CD4-positive, alpha-beta memory T cell (primary cell): ENCODE measurements around the gene HIPK3. TPM values are rescaled to one million over a fixed set of nuclear protein-coding genes. Genes with fewer than 3 reads are reported as not detected.

Source experiments
- CTCF ChIA-PET: fragments of 350-600 bp; sonication (Branson Sonifier 250); formaldehyde crosslinking; loops from one replicate; lab custom pipeline; 2021; ENCODE audit warnings: inconsistent platforms; ENCODE audit not compliant: partially characterized antibody; lab: Charles Lee
- POLR2A ChIA-PET: fragments of 350-600 bp; sonication (Branson Sonifier 250); formaldehyde crosslinking; loops from one replicate; lab custom pipeline; 2021; ENCODE audit not compliant: partially characterized antibody; lab: Charles Lee
- DNase-seq, 5 donors: peaks; one replicate each; pipeline versions ENCODE4 v3.0.0 to v3.0.0-alpha.2; 2020 to 2022; ENCODE audit warnings: mixed read lengths in 1 of 5
- H3K27ac ChIP-seq: one replicate; pipeline ENCODE4 v1.7.0; 2013; ENCODE audit warnings: low read depth, low read length
- H3K27me3 ChIP-seq: 2 replicates; pipeline ENCODE4 v1.7.0; 2013; ENCODE audit warnings: mild to moderate bottlenecking, low read length, moderate library complexity; ENCODE audit not compliant: insufficient read depth
- H3K36me3 ChIP-seq: 2 replicates; pipeline ENCODE4 v1.7.0; 2013; ENCODE audit warnings: mild to moderate bottlenecking, low read length, moderate library complexity; ENCODE audit not compliant: insufficient read depth
- H3K4me1 ChIP-seq: 2 replicates; pipeline ENCODE4 v1.7.0; 2013; ENCODE audit warnings: mild to moderate bottlenecking, low read length, moderate library complexity; ENCODE audit not compliant: insufficient read depth
- H3K4me3 ChIP-seq, 2 donors: one replicate each; pipeline ENCODE4 v1.7.0; 2013; ENCODE audit warnings: low read length in 2 of 2, mild to moderate bottlenecking in 1 of 2
- H3K9me3 ChIP-seq, 2 donors: one replicate each; pipeline ENCODE4 v1.7.0; 2013; ENCODE audit warnings: low read length in 2 of 2, control low read depth in 1 of 2; ENCODE audit not compliant: control insufficient read depth in 1 of 2
- H3K27ac Mint-ChIP-seq, 7 donors: one replicate each; pipeline ENCODE4 v1.8.0; 2020 to 2021; ENCODE audit warnings: mixed read lengths in 7 of 7, mild to moderate bottlenecking in 6 of 7, inconsistent platforms in 3 of 7, moderate library complexity in 3 of 7
- H3K27me3 Mint-ChIP-seq, 2 donors: one replicate each; pipeline ENCODE4 v1.8.0; 2020 to 2021; ENCODE audit warnings: mixed read lengths in 2 of 2
- H3K36me3 Mint-ChIP-seq, 2 donors: one replicate each; pipeline ENCODE4 v1.8.0; 2020 to 2021; ENCODE audit warnings: mixed read lengths in 2 of 2, inconsistent platforms in 1 of 2, mild to moderate bottlenecking in 1 of 2
- H3K4me1 Mint-ChIP-seq, 4 donors: one replicate each; pipeline ENCODE4 v1.8.0; 2020 to 2021; ENCODE audit warnings: mixed read lengths in 4 of 4, mild to moderate bottlenecking in 1 of 4
- H3K4me3 Mint-ChIP-seq, 8 donors: one replicate each; pipeline ENCODE4 v1.8.0; 2020 to 2021; ENCODE audit warnings: mixed read lengths in 8 of 8, mild to moderate bottlenecking in 7 of 8, moderate library complexity in 6 of 8, inconsistent platforms in 3 of 8
- H3K9me3 Mint-ChIP-seq, 8 donors: one replicate each; pipeline ENCODE4 v1.8.0; 2020 to 2021; ENCODE audit warnings: mixed read lengths in 8 of 8, mild to moderate bottlenecking in 5 of 8, inconsistent platforms in 3 of 8, moderate library complexity in 1 of 8
- intact Hi-C: fragments of 100-400 bp; cut with micrococcal nuclease; formaldehyde crosslinking; loops from one replicate; pipeline ENCODE4 v1.15.1; 2023
- polyA plus RNA-seq, 2 donors: library from polyadenylated mRNA; unstranded; fragments of 300-500 nt; fragmentation: Illumina TruSeq; gene quantifications; one replicate each; pipeline ENCODE4 v1.2.3, GENCODE V29; 2021
- total RNA-seq, 2 experiments: library from RNA; stranded (reverse); gene quantifications; one replicate each; pipeline ENCODE4 v1.2.3, GENCODE V29; 2021

The HIPK3 gene
- total and polyA plus RNA-seq, 4 experiments from 2014 or later = 31.1 to 92.0 (median 59.8) TPM

DNA sequence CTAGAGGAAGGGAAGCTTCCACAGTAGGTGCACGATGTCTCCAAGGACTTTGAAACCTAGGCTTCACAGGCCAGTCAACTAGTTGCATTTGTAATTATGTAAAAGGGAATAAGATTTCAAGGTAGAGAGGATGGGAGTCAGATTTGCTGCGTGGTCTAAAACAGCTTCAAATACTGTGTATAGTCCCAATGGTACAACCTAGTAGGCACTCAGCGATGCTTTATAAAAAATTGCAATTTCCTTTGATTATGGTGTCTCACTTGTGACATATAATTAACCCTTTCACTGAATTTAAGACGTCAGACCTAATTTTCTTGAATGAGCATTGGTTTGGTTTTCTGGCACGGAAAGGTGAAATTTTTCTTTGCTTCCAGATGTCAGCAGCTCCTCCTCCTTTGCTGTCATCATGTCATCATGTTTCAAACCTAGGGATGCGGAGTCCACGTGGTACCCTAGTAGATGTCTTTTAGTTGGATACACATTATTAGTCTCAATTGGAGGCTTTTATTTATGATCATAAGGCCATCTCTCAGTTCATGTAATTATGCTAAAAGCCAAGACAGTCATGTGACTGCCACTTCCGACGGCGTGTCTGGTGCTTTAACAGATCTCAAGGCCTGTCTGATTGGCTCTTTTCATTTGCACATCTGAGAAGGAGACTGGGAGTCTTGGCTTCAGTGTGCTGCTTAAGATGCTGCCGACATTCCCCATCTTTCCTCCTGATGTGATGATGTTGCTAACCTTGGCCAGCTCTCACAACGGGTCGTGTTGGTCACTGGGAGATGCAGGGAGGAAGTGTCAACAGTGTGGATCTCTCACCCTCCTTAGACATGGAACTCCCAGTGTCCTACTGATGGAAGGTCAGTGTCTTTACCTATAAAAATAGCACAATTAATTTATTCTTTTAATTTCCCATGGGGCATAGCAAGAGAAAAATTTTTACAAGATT is 134.0 kb downstream of the HIPK3 start:
- no peaks in the 10 kb centered on the region for H3K27me3 ChIP-seq
- H3K4me1 ChIP-seq = no peaks in the 10 kb centered on the region
- DNase-seq = no peak
- no peak overlapping the region for H3K27ac ChIP-seq
- Mint-ChIP-seq H3K4me1 (no peaks in the 10 kb centered on the region), H3K36me3 (no peaks in the 10 kb centered on the region), H3K27ac (no peak overlapping the region), H3K4me3 (no peak overlapping the region), H3K9me3 (peaks cover 0 to 9% (median under 1%) of the 10 kb centered on the region in 8 donors), H3K27me3 (peaks cover 11 to 23% of the 10 kb centered on the region in 2 donors)
- ChIA-PET CTCF (no interaction called here), POLR2A (no interaction called here)
- intact Hi-C loops = no loop called here
- H3K4me3 ChIP-seq = no peak overlapping the region
- no peaks in the 10 kb centered on the region for H3K36me3 ChIP-seq
- H3K9me3 ChIP-seq = no peaks in the 10 kb centered on the region

DNA sequence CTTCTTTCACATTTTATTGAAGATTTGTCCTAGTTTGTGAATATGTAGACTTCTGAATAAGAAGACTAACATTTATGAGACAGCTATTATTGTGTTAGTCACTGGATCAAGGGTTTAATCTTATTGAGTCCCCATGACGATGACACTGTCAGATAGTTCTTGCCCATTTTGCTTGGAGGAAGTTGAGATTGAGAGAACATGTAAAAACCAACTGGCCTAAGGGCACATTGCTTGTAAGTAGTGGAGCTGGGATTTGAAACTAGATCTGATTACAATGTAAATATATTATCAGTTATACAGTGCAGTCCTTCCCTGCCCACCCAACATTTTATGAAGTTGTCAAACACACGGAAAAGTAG is 134.7 kb downstream of the HIPK3 start:
- POLR2A ChIA-PET = no interaction called here
- no peaks in the 10 kb centered on the region for H3K9me3 ChIP-seq
- intact Hi-C loops = no loop called here
- no peaks in the 10 kb centered on the region for H3K4me1 ChIP-seq
- Mint-ChIP-seq H3K27ac (no peak overlapping the region), H3K4me1 (no peaks in the 10 kb centered on the region), H3K27me3 (peaks cover 12 to 21% of the 10 kb centered on the region in 2 donors), H3K36me3 (no peaks in the 10 kb centered on the region), H3K4me3 (no peak overlapping the region), H3K9me3 (peaks cover 0 to 4% (median 0%) of the 10 kb centered on the region in 8 donors)
- no peaks in the 10 kb centered on the region for H3K27me3 ChIP-seq
- H3K4me3 ChIP-seq = no peak overlapping the region
- no peaks in the 10 kb centered on the region for H3K36me3 ChIP-seq
- no peak for DNase-seq
- CTCF ChIA-PET = no interaction called here
- no peak overlapping the region for H3K27ac ChIP-seq

DNA sequence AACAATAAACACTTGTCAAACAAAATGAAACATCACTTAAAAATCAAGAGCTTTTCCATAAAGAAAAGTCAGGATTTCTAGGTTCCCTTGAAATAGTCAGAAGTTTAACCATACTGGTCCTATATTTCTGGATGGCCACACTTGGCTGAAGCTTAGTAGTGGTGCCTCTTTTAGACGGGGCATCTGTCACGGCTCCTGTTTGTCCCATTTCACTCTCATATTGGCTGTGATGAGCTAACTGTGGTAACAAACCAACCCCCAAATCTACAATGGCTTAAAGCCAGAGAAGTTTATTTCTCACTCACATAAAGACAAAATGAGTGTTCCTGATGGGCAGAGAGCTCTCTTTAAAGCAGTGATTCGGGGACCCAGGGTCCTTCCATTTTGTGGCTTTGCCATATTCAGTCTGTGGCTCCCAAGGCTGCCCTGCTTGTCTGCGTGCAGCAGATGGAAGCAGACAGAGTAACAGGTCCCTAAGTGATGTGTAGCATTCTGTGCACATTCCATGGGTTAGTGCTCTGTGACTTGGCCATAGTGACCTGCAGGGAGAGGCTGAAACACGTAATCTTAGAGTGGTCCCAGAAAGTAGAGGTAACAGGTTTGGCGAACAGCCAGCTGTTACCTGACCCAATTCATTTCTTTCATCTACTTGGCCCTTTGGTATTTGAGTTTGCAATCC is 137.4 kb downstream of the HIPK3 start:
- Mint-ChIP-seq H3K9me3 (peaks cover 0 to 4% (median 0%) of the 10 kb centered on the region in 8 donors), H3K4me1 (no peaks in the 10 kb centered on the region), H3K36me3 (no peaks in the 10 kb centered on the region), H3K27me3 (peaks cover 13 to 17% of the 10 kb centered on the region in 2 donors), H3K27ac (no peak overlapping the region), H3K4me3 (no peak overlapping the region)
- Histone ChIP-seq H3K27me3 (no peaks in the 10 kb centered on the region), H3K9me3 (no peaks in the 10 kb centered on the region), H3K36me3 (no peaks in the 10 kb centered on the region), H3K4me3 (no peak overlapping the region), H3K4me1 (no peaks in the 10 kb centered on the region), H3K27ac (no peak overlapping the region)
- intact Hi-C loops = no loop called here
- no peak for DNase-seq
- ChIA-PET POLR2A (no interaction called here), CTCF (no interaction called here)

DNA sequence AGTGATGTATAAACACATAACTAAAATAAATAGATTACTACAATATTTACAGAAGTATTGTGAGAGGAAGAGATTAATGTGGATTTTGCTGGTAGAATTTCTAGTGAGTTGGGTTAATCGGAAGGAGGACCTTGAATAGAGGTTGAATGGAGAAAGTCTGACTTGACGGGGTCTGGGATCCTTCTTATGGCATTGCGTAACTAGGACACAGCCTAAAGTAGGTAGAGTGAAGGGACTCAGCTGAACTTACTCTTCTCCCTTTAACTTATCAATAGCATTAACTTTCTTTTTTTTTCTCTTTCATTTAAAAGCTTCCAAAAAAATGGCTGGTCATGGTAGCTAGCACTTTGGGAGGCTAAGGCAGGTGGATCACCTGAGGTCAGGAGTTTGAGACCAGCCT is 139.2 kb downstream of the HIPK3 start:
- no peak for DNase-seq
- H3K4me1 Mint-ChIP-seq = no peaks in the 10 kb centered on the region
- Histone ChIP-seq H3K36me3 (no peaks in the 10 kb centered on the region), H3K27me3 (no peaks in the 10 kb centered on the region), H3K9me3 (no peaks in the 10 kb centered on the region), H3K4me1 (no peaks in the 10 kb centered on the region), H3K27ac (no peak overlapping the region), H3K4me3 (no peak overlapping the region)
- H3K27me3 Mint-ChIP-seq = peaks cover 14% of the 10 kb centered on the region in 2 donors
- H3K27ac Mint-ChIP-seq = no peak overlapping the region
- H3K4me3 Mint-ChIP-seq = no peak overlapping the region
- H3K9me3 Mint-ChIP-seq = peaks cover 0 to 4% (median 0%) of the 10 kb centered on the region in 8 donors
- H3K36me3 Mint-ChIP-seq = no peaks in the 10 kb centered on the region
- POLR2A ChIA-PET = no interaction called here
- intact Hi-C loops = no loop called here
- CTCF ChIA-PET = interaction anchor here (1.0 kb wide), 1 partner anchor 30 kb away, joined by 3 read pairs; no protein-coding TSS in a partner anchor

DNA sequence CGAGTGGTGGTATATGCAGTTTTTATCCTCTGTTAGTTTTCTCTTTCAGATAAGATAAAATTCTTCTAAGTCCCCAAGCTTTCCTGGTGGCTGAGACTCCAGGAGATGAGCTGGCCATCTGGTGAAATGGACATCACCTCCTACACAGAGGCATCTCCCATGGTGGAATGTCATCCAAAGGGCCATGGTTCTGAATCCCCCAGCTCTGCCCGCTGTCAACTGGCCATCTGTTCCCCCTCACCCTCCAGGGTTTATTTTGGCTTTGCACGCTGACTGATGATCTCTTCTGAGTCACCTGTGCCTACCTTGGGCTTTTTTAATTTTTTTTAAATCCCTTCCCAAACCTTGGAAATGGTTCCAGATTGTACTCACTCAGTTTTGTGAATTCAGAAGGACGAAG is 142.2 kb downstream of the HIPK3 start:
- Histone ChIP-seq H3K9me3 (no peaks in the 10 kb centered on the region), H3K4me1 (no peaks in the 10 kb centered on the region), H3K4me3 (no peak overlapping the region), H3K27me3 (no peaks in the 10 kb centered on the region), H3K36me3 (no peaks in the 10 kb centered on the region), H3K27ac (no peak overlapping the region)
- no peaks in the 10 kb centered on the region for H3K36me3 Mint-ChIP-seq
- H3K27me3 Mint-ChIP-seq = peaks cover 10 to 20% of the 10 kb centered on the region in 2 donors
- no peak overlapping the region for H3K4me3 Mint-ChIP-seq
- H3K9me3 Mint-ChIP-seq = peaks cover 0 to 4% (median 0%) of the 10 kb centered on the region in 8 donors
- POLR2A ChIA-PET = no interaction called here
- H3K27ac Mint-ChIP-seq = no peak overlapping the region
- intact Hi-C loops = no loop called here
- no peaks in the 10 kb centered on the region for H3K4me1 Mint-ChIP-seq
- DNase-seq = no peak
- CTCF ChIA-PET = no interaction called here

DNA sequence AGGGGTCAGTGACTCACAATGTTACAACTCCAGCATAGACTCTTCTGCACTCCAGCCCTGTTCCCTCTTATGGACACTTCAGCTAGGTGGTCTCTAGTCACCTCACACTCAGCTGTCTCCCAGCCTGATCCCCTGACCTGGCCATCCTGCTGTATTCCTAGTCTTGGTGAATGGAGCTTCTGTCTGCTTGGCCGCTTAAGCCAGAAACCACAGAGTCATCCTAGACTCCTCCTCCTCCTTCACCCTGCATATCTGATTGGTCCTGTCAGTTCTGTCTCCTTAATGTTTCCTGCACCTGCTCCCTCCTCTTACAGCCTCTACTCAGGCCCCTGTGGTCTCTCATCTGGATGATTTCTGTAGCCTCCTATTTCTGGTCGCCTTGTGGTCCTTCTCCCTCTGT is 144.9 kb downstream of the HIPK3 start:
- Mint-ChIP-seq H3K27me3 (peaks cover 10 to 15% of the 10 kb centered on the region in 2 donors), H3K9me3 (no peaks in the 10 kb centered on the region), H3K4me3 (no peak overlapping the region), H3K36me3 (no peaks in the 10 kb centered on the region), H3K4me1 (no peaks in the 10 kb centered on the region), H3K27ac (no peak overlapping the region)
- no peaks in the 10 kb centered on the region for H3K36me3 ChIP-seq
- intact Hi-C loops = no loop called here
- ChIA-PET CTCF (no interaction called here), POLR2A (no interaction called here)
- H3K27me3 ChIP-seq = no peaks in the 10 kb centered on the region
- no peak for DNase-seq
- H3K9me3 ChIP-seq = no peaks in the 10 kb centered on the region
- H3K27ac ChIP-seq = no peak overlapping the region
- H3K4me1 ChIP-seq = no peaks in the 10 kb centered on the region
- no peak overlapping the region for H3K4me3 ChIP-seq

DNA sequence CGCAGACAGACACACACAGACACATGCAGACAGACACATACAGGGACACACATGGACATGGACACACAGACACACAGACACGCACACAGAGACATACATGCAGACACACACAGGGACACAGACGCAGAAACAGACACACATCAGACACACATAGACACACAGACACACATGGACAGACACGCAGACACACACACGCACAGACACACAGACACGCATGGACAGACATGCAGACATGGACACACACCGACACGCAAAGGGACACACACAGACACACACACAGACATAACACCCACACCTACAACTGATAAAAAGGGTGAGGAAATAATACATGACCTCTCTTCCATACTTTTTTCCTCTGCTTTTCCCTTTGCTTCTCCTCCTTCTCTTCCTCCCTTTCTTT is 146.2 kb downstream of the HIPK3 start:
- H3K36me3 Mint-ChIP-seq = no peaks in the 10 kb centered on the region
- no peak for DNase-seq
- H3K27me3 ChIP-seq = no peaks in the 10 kb centered on the region
- H3K9me3 Mint-ChIP-seq = no peaks in the 10 kb centered on the region
- no peak overlapping the region for H3K27ac ChIP-seq
- no peak overlapping the region for H3K4me3 Mint-ChIP-seq
- CTCF ChIA-PET = no interaction called here
- H3K9me3 ChIP-seq = no peaks in the 10 kb centered on the region
- H3K4me1 ChIP-seq = no peaks in the 10 kb centered on the region
- H3K4me3 ChIP-seq = no peak overlapping the region
- H3K36me3 ChIP-seq = no peaks in the 10 kb centered on the region
- intact Hi-C loops = no loop called here
- peaks cover 8 to 15% of the 10 kb centered on the region in 2 donors for H3K27me3 Mint-ChIP-seq
- H3K4me1 Mint-ChIP-seq = no peaks in the 10 kb centered on the region
- POLR2A ChIA-PET = no interaction called here
- no peak overlapping the region for H3K27ac Mint-ChIP-seq
